Posterior cingulate gyrus (tissue), 11 donors: Measurements from ENCODE around the gene PPP1R26.

Experiments used
- DNase-seq, 10 donors: peaks; one replicate each; pipeline versions ENCODE4 v3.0.0 to v3.0.0-alpha.2; 2020 to 2021; ENCODE audit warnings: mixed read lengths in 3 of 10
- intact Hi-C: fragments of 100-400 bp; cut with DNase I; formaldehyde crosslinking; loops from one replicate; pipeline ENCODE4 v1.15.1; 2023

The PPP1R26 gene

DNA sequence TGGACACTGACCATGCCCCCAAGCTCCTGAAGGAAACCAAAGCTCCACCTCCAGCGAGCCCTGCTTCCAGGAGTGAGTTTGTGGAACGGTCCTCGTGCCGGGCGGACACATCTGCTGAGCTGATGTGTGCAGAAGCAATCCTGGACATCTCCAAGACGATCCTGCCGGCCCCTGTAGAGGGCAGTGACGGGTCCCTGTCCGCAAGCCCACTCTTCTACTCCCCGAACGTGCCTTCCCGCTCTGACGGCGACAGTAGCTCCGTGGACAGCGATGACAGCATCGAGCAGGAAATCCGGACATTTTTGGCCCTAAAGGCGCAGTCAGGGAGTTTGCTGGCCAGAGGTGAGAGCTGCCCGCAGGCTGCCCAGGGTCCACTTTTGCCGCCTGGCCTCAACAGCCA is 6.2 kb downstream of the PPP1R26 start:
- intact Hi-C loops: no loop called here
- DNase-seq: peak in 2 of 10 donors; percentile 26 to 49

GRCh38 chr9:135486267-135487065 is 6.9 kb downstream of the PPP1R26 start:
- intact Hi-C loops: no loop called here
- DNase-seq: peak in 3 of 10 donors; percentile 46 to 65 (median 64)

DNA sequence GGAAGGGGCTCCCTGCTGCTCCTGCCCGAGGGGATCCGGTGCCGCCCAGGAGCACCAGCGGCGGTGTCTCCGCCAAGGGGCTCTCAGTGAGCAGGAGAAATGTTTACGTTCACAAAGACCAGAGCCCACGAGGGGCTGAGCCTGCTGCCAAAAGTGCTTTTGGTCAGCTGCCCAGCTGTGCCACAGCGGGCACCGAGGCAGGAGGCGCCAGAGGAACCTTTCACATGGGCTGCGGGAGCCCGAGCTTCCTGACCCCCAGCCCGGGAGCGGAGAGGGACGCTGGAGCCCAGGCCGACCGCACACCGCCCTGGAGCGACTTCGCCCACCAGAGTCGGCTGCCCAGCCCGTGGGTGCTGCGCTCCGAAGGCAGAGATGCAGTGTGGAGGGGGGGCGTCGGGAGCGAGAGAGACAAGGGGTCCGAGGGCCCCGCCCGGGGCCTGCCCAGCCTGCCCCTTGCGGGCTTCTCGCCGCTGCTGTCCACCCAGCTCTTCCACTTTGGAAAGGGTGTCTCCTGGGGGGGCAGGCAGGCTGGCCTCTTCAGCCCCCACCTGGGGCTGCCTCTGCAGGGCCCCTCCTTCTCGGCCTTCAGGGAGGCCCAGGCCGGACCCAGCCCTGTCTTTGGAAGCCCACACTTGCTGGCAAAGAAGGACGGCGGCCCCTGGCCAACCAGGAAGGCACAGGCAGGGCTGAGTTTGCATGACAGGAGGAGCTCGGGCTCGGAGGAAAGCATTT is 7.9 kb downstream of the PPP1R26 start:
- intact Hi-C loops: no loop called here

DNA sequence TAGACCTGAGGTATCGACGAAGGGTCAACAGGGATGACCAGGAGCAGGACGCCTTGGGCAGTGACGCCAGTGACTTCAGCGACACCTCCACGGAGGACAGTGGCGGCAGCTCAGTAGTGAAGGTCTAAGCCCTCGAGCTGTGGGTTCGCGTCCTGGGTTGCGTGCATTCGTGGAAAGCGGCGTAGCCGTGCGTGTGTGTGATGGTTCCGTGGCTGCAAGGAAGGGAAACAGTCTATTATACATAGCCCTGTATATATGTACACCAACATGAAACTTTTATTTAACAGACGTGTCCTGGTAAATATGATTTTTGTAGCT is 8.4 kb downstream of the PPP1R26 start:
- intact Hi-C loops: no loop called here
- peak in 1 of 10 donors; percentile 76 for DNase-seq

More for the DNA sequence above, 7.9 kb downstream of the PPP1R26 start:
- DNase-seq: peak in 3 of 10 donors; percentile 57 to 83 (median 71)

GRCh38 chr9:135488527-135488926 is 8.9 kb downstream of the PPP1R26 start:
- intact Hi-C loops: no loop called here
- peak in 3 of 10 donors; percentile 21 to 73 (median 47) for DNase-seq

- intact Hi-C loops: no loop called here
- peak in 2 of 10 donors; percentile 27 to 36 for DNase-seq
Observed at GRCh38 chr9:135489188-135489906, 9.8 kb downstream of the PPP1R26 start.

DNA sequence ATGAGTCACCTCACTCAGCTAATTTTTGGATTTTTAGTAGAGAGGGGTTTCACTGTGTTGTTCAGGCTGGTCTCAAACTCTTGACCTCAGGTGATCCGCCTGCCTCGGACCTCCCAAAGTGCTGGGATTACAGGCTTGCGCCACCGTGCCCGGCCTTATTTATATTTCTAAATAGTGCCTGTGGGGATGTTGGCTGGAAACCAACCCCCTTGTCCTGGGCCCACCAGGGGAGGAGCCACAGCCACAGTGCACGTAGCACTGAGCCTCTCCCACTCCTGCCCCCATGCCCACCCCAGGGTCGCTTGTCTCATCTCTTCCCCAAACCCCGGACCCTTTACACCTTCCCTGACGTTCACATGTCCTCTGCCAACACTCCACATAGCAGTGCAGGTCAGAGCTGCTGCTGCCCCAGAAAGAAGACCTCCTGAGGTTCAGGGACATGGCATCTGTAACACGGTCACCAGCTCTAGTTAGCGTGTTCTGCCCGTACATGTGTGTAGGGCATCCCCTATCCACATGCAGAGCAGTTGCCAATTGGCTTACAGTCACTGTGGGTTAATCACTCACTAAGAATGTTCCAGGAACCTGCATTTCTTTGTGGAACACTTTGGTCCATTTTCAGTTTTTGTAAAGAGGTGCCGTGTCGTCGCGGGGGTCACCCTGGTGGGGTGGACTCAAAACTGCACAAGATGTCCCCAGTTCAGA is 10.7 kb downstream of the PPP1R26 start:
- intact Hi-C loops: no loop called here
- DNase-seq: peak in 2 of 10 donors; percentile 11 to 46

GRCh38 chr9:135490980-135491464 is 11.4 kb downstream of the PPP1R26 start:
- intact Hi-C loops: no loop called here
- DNase-seq: peak in 3 of 10 donors; percentile 51 to 62 (median 53)

GRCh38 chr9:135491764-135492163 is 12.2 kb downstream of the PPP1R26 start:
- peak in 2 of 10 donors; percentile 21 to 33 for DNase-seq

GRCh38 chr9:135492886-135493669 is 13.5 kb downstream of the PPP1R26 start:
- intact Hi-C loops: loop anchor here (1.0 kb wide), 1 partner anchor 12 kb away; no protein-coding TSS in a partner anchor
- peak in 4 of 10 donors; percentile 20 to 72 (median 64) for DNase-seq

More at GRCh38 chr9:135491764-135492163, 12.2 kb downstream of the PPP1R26 start:
- intact Hi-C loops: no loop called here

- DNase-seq: peak in 4 of 10 donors; percentile 9 to 74 (median 64)
- intact Hi-C loops: no loop called here
Observed at GRCh38 chr9:135494791-135495559, 15.4 kb downstream of the PPP1R26 start.

DNA sequence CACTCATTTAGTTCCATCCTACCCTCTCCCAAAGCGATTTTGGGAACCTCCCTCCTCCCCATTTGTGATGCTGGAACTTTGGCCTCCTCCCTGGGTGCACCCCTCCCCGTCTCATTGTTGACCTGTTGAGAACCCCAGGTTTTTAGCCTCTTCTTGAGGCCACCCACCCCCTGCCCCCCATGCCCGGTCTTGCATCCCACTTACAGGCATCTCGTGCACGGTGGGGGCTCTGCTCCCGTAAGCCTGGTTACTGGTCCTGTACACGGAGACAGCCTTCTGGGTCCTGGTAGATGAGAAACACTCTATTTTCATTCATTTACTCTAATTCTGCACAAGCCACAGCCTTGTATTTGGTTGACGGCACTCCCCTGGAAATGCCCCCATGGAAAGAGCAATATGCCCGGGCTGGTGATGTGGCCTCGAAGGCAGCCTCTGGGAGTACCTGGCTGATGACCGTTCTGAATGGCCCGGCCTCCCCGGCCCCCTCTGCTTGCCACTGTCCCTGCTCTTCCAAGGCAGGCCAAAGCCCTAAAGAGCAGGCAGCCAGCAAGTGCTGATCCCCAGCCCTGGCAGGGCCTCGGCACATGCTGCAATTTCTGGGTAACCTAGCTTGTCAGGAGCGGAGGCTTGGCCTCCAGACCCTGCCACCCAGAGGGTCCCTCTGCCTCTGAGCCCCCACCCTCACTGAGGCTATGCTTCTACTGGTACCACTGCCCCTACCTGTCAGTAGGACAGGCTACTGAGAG is 19.0 kb downstream of the PPP1R26 start:
- peak in 4 of 10 donors; percentile 14 to 72 (median 64) for DNase-seq
- intact Hi-C loops: no loop called here

GRCh38 chr9:135499326-135500070 is 19.9 kb downstream of the PPP1R26 start:
- DNase-seq: peak; percentile 96 to 100 (median 99)
- intact Hi-C loops: loop anchor here (5.0 kb wide), 1 partner anchor 408 kb away; the partner anchor contains the start of gene CAMSAP1

DNA sequence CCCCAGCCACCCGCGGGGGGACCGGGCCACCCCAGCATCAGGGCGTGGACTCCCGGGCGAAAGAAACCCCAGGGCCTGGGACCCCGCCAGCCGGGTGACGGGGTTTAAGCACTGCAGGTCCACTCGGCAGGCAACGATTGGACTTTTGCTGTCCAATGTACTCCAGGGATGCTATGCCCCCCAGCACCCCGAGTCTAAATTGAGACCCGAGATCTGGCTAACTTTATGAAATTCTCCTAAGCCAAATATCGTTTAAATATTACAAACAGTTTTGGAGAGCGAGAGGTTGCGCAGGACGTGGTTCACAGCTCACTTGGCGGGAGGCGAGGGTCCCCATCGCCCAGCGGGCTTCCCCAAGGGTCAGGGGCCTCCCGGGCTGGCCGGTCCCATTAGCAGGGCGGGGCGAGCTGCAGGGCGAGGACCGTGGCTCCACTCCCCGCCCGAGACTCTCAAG is 20.5 kb downstream of the PPP1R26 start:
- no peak for DNase-seq
- intact Hi-C loops: loop anchor here (5.0 kb wide), 1 partner anchor 407 kb away; the partner anchor contains the start of gene CAMSAP1

DNA sequence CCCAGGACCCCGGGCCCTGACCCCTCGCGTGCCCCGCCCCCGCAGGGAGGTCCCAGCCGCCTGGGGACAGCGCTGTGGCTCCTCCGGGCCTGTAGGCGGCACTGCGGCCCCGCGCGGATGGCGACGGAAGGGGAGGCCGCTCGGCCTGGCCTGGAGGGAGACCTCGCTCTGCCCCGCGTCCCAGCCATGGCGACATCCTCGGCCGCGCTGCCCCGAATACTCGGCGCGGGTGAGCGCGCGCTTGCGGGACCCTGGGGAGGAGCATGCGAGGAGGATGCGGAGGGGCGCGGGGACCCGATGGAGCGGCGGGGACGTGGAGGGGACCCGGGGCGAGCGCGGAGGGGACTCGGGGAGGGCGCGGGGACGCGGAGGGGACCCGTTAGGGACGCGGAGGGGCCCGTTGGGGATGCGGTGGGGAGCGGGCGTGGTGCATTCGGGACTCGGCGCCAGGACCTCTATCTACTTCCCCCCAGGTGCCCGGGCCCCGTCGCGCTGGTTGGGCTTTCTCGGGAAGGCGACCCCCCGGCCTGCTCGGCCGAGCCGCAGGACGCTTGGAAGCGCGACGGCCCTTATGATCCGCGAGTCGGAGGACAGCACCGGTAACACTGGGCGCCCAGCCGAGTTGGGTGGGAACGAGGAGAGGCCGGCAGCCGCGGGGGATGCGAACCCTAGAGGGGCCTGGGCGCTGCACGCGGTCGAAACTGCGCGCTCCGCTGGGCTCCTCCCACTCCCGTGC is 21.1 kb downstream of the PPP1R26 start, which contains the start of gene MRPS2:
MRPS2 (plus strand) TSS at position 158 of the 736 bp plus-strand sequence; CDS start at position 187, 29 bp downstream.
- peak; percentile 75 to 98 (median 86) for DNase-seq
- intact Hi-C loops: loop anchor here (5.0 kb wide), 1 partner anchor 407 kb away; the partner anchor contains the start of gene CAMSAP1
